Coronary artery (tissue), 2 donors: ENCODE measurements around the gene REPIN1.

Experiments used
- DNase-seq: peaks from one replicate; pipeline ENCODE4 v3.0.0-alpha.2; 2017; ENCODE audit warnings: low spot score
- H3K27ac ChIP-seq, 2 donors: fragments of 200-600 bp; sonication (generic); one replicate each; pipeline ENCODE4 v1.5.1; 2016 to 2019
- H3K4me3 ChIP-seq: fragments of 200-600 bp; sonication (generic); 2 replicates; pipeline ENCODE4 v1.5.1; 2016; ENCODE audit warnings: mild to moderate bottlenecking, moderate library complexity
- TF ChIP-seq, protein P1 (sequence below): fragments of 200-600 bp; sonication (generic); IDR thresholded peaks from one replicate; pipeline ENCODE4 v1.5.1; 2019; ENCODE audit warnings: antibody characterized with exemption

REPIN1 gene

DNA sequence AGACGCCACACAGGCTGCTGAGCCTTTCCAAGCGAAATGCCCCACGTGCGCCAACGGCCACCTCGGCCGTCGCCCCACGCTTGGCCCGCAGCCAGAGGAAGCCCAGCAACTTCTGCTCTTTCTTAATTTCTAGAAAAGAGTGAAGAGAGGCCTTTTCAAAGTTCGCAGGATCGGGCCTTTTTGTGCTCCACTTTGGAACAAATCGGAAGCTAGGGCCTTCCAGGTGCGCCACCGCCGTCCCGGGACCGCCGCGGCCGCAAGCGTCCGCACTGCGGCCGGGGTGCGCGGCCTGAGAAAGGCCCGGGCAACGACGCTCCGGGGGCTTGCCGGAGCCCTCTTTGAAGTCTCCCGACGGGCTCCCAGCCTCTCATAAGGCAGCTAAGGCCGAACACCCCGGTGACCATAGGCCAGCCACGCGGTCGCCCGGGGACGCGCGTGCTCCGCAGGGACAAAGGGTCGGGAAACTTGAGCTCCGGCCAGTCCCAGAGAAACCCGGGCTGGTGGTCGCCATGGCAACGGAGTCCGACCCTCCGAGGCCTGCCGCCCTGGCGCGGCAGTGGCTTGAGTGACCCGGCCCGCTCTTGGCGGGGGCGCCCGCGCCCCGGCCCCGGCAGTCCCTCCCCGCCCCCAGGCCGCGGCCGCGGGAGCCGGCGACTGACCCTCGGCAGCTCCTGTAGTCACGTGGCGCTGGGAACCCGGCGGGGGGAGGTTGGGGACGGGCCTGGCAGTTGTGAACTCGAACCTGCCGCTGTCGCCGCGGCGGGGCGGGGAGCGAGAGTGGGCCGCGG lies at the start of gene REPIN1:
TSS of gene REPIN1 (plus strand) at position 727 of the 788 bp plus-strand sequence. CDS start 890 bp downstream, outside the sequence.
- peak within 1 kb of the TSS; percentile 99 for H3K4me3 ChIP-seq
- peak; percentile 95 for DNase-seq
- peak within 1 kb of the TSS; percentile 95 to 99 for H3K27ac ChIP-seq
- TF ChIP-seq, protein P1, sequence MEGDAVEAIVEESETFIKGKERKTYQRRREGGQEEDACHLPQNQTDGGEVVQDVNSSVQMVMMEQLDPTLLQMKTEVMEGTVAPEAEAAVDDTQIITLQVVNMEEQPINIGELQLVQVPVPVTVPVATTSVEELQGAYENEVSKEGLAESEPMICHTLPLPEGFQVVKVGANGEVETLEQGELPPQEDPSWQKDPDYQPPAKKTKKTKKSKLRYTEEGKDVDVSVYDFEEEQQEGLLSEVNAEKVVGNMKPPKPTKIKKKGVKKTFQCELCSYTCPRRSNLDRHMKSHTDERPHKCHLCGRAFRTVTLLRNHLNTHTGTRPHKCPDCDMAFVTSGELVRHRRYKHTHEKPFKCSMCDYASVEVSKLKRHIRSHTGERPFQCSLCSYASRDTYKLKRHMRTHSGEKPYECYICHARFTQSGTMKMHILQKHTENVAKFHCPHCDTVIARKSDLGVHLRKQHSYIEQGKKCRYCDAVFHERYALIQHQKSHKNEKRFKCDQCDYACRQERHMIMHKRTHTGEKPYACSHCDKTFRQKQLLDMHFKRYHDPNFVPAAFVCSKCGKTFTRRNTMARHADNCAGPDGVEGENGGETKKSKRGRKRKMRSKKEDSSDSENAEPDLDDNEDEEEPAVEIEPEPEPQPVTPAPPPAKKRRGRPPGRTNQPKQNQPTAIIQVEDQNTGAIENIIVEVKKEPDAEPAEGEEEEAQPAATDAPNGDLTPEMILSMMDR: no peak

- Histone ChIP-seq H3K27ac (no peak overlapping the region), H3K4me3 (no peak overlapping the region)
- DNase-seq: peak; percentile 58
- TF ChIP-seq, protein P1: no peak
These were observed 46.9 kb upstream of the REPIN1 start for GRCh38 chr7:150321788-150322113.

- no peak for DNase-seq
- Histone ChIP-seq H3K4me3 (peak overlapping the region; percentile 68), H3K27ac (no peak overlapping the region)
- TF ChIP-seq, protein P1: no peak
These were observed 46.3 kb upstream of the REPIN1 start for GRCh38 chr7:150322114-150322832.

GRCh38 chr7:150322833-150323681 lies 45.6 kb upstream of the REPIN1 start, which contains the start of the genes ACTR3C and LRRC61:
Gene ACTR3C, minus strand, starts transcription at chr7:150323545. Its CDS starts 28,249 bp downstream, at chr7:150295296.
Gene LRRC61, plus strand, starts transcription at chr7:150323355. Its CDS starts 13,507 bp downstream, at chr7:150336862.
- DNase-seq: peak; percentile 67
- Histone ChIP-seq H3K27ac (peak within 1 kb of the TSS in 1 of 2 donors; percentile 20), H3K4me3 (peak within 1 kb of the TSS; percentile 68)
- TF ChIP-seq, protein P1: no peak

DNA sequence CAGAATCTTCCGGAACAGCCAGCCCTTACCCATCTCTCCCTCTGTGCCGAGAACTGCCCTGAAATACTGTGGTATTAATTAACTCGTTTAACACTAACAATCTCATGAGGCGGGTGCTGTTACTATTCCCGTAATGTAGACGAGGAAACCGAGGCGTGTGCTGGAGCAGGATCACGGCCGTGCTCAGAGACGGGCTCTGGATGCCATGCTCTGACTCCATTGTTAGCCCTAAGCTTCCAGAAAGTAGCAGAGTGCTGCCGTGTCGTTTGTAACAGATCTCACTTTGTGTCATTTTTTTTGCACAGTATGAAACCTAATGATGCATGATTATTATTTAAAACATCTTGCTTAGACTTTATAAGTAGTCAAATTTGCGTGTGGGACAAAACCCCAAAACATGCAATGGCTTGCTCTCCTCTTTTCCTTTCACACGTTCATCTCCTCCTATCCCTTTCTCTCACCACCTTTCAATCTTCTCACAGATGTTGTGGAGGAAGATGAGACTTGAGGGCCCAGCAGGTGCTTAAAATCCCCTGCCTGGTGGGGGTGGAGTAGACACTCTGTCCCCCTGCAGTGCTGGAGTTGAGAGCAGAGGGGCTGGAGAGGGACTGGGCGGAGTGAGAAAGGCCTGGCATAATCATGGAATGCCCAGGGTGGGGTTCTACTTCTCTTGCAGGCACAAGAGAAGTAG lies 44.8 kb upstream of the REPIN1 start:
- Histone ChIP-seq H3K27ac (peak overlapping the region in 1 of 2 donors; percentile 20), H3K4me3 (peak overlapping the region; percentile 68)
- no peak for DNase-seq
- TF ChIP-seq, protein P1: no peak

GRCh38 chr7:150324373-150324961 lies 44.2 kb upstream of the REPIN1 start:
- TF ChIP-seq, protein P1: no peak
- DNase-seq: peak; percentile 56
- Histone ChIP-seq H3K27ac (no peak overlapping the region), H3K4me3 (no peak overlapping the region)
